Stimulated activated CD4-positive, alpha-beta T cell treated with anti-CD3 and anti-CD28 coated beads, Interleukin-1b, Interleukin-23, amount 100 ng/mL, for 48 hours (primary cell): Measurements from ENCODE around the gene PPIL4.
"Not testable (repeated sequence)": the region's sequence is repeated elsewhere in the genome, so short reads cannot be mapped to it uniquely, and the experiment has no call there.

Experiments
- DNase-seq: peaks from one replicate; pipeline ENCODE4 v3.0.0-alpha.2; 2020

PPIL4 gene

GRCh38 chr6:149483334-149483725 is 62.5 kb downstream of the PPIL4 start:
- DNase-seq: no peak

GRCh38 chr6:149482545-149483333 is 63.1 kb downstream of the PPIL4 start:
- no peak for DNase-seq

GRCh38 chr6:149480502-149481280 is 65.2 kb downstream of the PPIL4 start:
- no peak for DNase-seq

- no peak for DNase-seq
Measured at GRCh38 chr6:149478631-149479314, 67.1 kb downstream of the PPIL4 start.

- DNase-seq: no peak
Measured at GRCh38 chr6:149477544-149477943, 68.3 kb downstream of the PPIL4 start.

- no peak for DNase-seq
Measured at GRCh38 chr6:149476789-149477455, 68.9 kb downstream of the PPIL4 start.

- DNase-seq: no peak
Measured at GRCh38 chr6:149474108-149474935, 71.5 kb downstream of the PPIL4 start.

- no peak for DNase-seq
Measured at GRCh38 chr6:149473080-149474052, 72.5 kb downstream of the PPIL4 start.

GRCh38 chr6:149472241-149472640 is 73.6 kb downstream of the PPIL4 start:
- no peak for DNase-seq

- no peak for DNase-seq
Measured at GRCh38 chr6:149471801-149472200, 74.0 kb downstream of the PPIL4 start.

GRCh38 chr6:149470948-149471347 is 74.9 kb downstream of the PPIL4 start:
- DNase-seq: no peak

GRCh38 chr6:149468179-149468578 is 77.7 kb downstream of the PPIL4 start:
- DNase-seq: no peak

GRCh38 chr6:149467265-149467664 is 78.6 kb downstream of the PPIL4 start:
- no peak for DNase-seq

GRCh38 chr6:149464411-149464810 is 81.4 kb downstream of the PPIL4 start:
- no peak for DNase-seq

GRCh38 chr6:149463781-149464180 is 82.1 kb downstream of the PPIL4 start:
- no peak for DNase-seq

GRCh38 chr6:149462712-149463111 is 83.1 kb downstream of the PPIL4 start:
- not testable (repeated sequence) for DNase-seq

GRCh38 chr6:149461670-149462069 is 84.2 kb downstream of the PPIL4 start:
- no peak for DNase-seq

- DNase-seq: not testable (repeated sequence)
Measured at GRCh38 chr6:149460249-149460648, 85.6 kb downstream of the PPIL4 start.

- DNase-seq: no peak
Measured at GRCh38 chr6:149459761-149460160, 86.1 kb downstream of the PPIL4 start.

GRCh38 chr6:149458806-149459205 is 87.0 kb downstream of the PPIL4 start:
- DNase-seq: no peak

GRCh38 chr6:149458196-149458595 is 87.6 kb downstream of the PPIL4 start:
- DNase-seq: no peak
